ENCODE data around the gene CCDC40. TPM values are rescaled to one million over a fixed set of nuclear protein-coding genes. Genes with fewer than 3 reads are reported as not detected.
A peak's percentile ranks its signal among the peaks of the same experiment; 100 is the strongest.

The CCDC40 gene
- total and polyA plus RNA-seq, 9 of the 15 experiments (the other 6 are each of a cell fraction or from before 2014, with no cell fraction given), result 0.07 to 0.33 TPM; not detected in 7

DNA sequence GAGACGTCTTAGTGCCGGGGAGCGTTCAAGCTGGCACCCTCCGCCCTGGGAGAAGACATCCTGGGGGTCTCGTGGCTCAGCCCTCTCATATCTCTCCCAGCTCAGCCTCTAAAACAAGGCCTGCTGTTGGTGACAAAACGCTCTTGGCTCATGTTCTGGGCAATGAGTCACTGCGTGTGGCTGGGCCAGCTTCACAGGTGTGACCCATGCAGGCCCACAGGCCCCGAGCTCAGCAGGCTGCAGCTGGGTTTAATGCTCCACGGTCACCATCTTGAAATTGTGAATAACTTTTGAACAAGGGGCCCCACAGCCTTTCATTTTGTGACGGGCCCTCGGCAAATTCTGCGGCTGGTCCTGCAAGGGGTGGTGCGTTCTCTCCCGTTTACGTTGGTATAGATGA lies 87.3 kb downstream of the CCDC40 start:
- no peak for FAIRE-seq

More for the DNA sequence above, 87.3 kb downstream of the CCDC40 start:
- H3K9me1 ChIP-seq (ENCODE audit: control insufficient read depth, insufficient read depth, low read length), result no peaks in the 10 kb centered on the region
- H3K9ac ChIP-seq (ENCODE audit: insufficient read depth in 1 of 2, low read depth in 2 of 2, low read length in 2 of 2), result no peak overlapping the region; a peak in 1 of 4 replicates
- ChIA-PET CTCF (ENCODE audit: low intra/inter-chr PET ratio) (interaction anchor here (0.5 kb wide), 1 partner anchor 117 kb away, joined by 3 read pairs; no protein-coding TSS in a partner anchor), POLR2A (interaction anchor here (0.7 to 2.0 kb wide), 4 partner anchors 10 to 315 kb away, joined by 3 to 24 read pairs (median 4); no protein-coding TSS in a partner anchor)
- no peaks in the 10 kb centered on the region for H3K9me3 ChIP-seq (replicated peaks; ENCODE audit: control insufficient read depth, insufficient read depth, low read depth, low read length)
- no peaks in the 10 kb centered on the region for H4K20me1 ChIP-seq (replicated peaks; ENCODE audit: control insufficient read depth, insufficient read depth, low read length)
- ATAC-seq (no peak), DNase-seq (ENCODE audit: extremely low read depth in 1 of 4, low spot score in 3 of 4) (no peak)
- H3K79me2 ChIP-seq (ENCODE audit: control insufficient read depth, insufficient read depth, low read length), result no peaks in the 10 kb centered on the region
- WGBS (ENCODE audit: insufficient coverage, low coverage, missing lambda C conversion rate), result 17% methylated on average over 14 of the region's 15 CpGs
- in situ Hi-C loops (cut with MboI), result no loop called here
- TF ChIP-seq ZNF785 (CRISPR knock-in tag; IDR thresholded peaks at IDR 0.05) (no peak), CBX3 (IDR thresholded peaks at IDR 0.05; ENCODE audit: borderline replicate concordance in 1 of 2, low read length in 2 of 2) (no peak), CBFA2T3 (IDR thresholded peaks at IDR 0.05) (peak; percentile 65), FOSL1 (tag; conservative IDR thresholded peaks at IDR 0.05) (peak; percentile 64), CBFA2T2 (conservative IDR thresholded peaks at IDR 0.05) (peak; percentile 67), TCF3 (CRISPR knock-in tag; IDR thresholded peaks at IDR 0.05) (0 out of 2 replicates have a peak, but pooled peaks have one; percentile 29), STAT5B (CRISPR knock-in tag; IDR thresholded peaks at IDR 0.05) (no peak), GABPA (tag; conservative IDR thresholded peaks at IDR 0.05; ENCODE audit: low read depth) (no peak)
- TF ChIP-seq, protein P1, sequence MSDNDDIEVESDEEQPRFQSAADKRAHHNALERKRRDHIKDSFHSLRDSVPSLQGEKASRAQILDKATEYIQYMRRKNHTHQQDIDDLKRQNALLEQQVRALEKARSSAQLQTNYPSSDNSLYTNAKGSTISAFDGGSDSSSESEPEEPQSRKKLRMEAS (CRISPR knock-in tag; IDR thresholded peaks at IDR 0.05), result peak; percentile 25; the same call in 1 of the 2 replicates
- TF ChIP-seq, protein P2, sequence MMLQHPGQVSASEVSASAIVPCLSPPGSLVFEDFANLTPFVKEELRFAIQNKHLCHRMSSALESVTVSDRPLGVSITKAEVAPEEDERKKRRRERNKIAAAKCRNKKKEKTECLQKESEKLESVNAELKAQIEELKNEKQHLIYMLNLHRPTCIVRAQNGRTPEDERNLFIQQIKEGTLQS (IDR thresholded peaks at IDR 0.05), result peak; percentile 18; the same call in 1 of the 2 replicates
- TF ChIP-seq, protein P2 (CRISPR knock-in tag; conservative IDR thresholded peaks at IDR 0.05), result no peak
- TF ChIP-seq, protein P3, sequence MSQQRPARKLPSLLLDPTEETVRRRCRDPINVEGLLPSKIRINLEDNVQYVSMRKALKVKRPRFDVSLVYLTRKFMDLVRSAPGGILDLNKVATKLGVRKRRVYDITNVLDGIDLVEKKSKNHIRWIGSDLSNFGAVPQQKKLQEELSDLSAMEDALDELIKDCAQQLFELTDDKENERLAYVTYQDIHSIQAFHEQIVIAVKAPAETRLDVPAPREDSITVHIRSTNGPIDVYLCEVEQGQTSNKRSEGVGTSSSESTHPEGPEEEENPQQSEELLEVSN (IDR thresholded peaks at IDR 0.05; ENCODE audit: borderline replicate concordance in 1 of 2, extremely low read depth in 1 of 2, insufficient read depth in 1 of 2, insufficient read length in 1 of 2, low read depth in 1 of 2, low read length in 1 of 2, poor library complexity in 1 of 2, severe bottlenecking in 1 of 2), result no peak
- no peak overlapping the region for H2AFZ ChIP-seq (ENCODE audit: low read depth, low read length)
- peaks cover 32 to 47% of the 10 kb centered on the region in 2 experiments; a peak in 4 of 5 replicates for H3K27me3 ChIP-seq (ENCODE audit: control insufficient read depth in 2 of 2, insufficient read depth in 2 of 2, low read length in 2 of 2)
- intact Hi-C loops (cut with micrococcal nuclease), result loop anchor here (1.0 kb wide), 1 partner anchor 41 kb away; no protein-coding TSS in a partner anchor
- H3K4me1 ChIP-seq (replicated peaks in 1 of 2; ENCODE audit: control insufficient read depth in 2 of 2, insufficient read depth in 2 of 2, low read length in 2 of 2), result peaks cover 0 to 17% of the 10 kb centered on the region in 2 experiments; a peak in 2 of 5 replicates
- H3K36me3 ChIP-seq (ENCODE audit: control insufficient read depth, insufficient read depth, low read length), result no peaks in the 10 kb centered on the region
- H3K27ac ChIP-seq (ENCODE audit: extremely low read depth, low read depth, low read length), result no peak overlapping the region
- H3K4me3 ChIP-seq, result no peak overlapping the region
- BruUV-seq (replicated peaks), result no TSS peak
- no peak overlapping the region for H3K4me2 ChIP-seq (ENCODE audit: insufficient read depth, low read length)

Data from K562 (cell line).